Fibroblast of the aortic adventitia (primary cell): ENCODE measurements around the gene KCNK17. TPM values are rescaled to one million over a fixed set of nuclear protein-coding genes. Genes with fewer than 3 reads are reported as not detected.

Experiments
- DNase-seq: peaks from one replicate; pipeline ENCODE4 v3.0.0-alpha.2; 2010; ENCODE audit warnings: low read depth
- H3K4me3 ChIP-seq: 2 replicates; pipeline ENCODE4 v1.5.1; 2011; ENCODE audit warnings: low read depth, mild to moderate bottlenecking, control low read depth, low read length, moderate library complexity
- CTCF ChIP-seq: IDR thresholded peaks from 2 replicates; pipeline ENCODE4 v1.5.1; 2011; ENCODE audit warnings: mild to moderate bottlenecking, low read length, control low read depth, inconsistent platforms; ENCODE audit not compliant: insufficient read depth
- total RNA-seq: library from RNA; depleted of rRNA; stranded (reverse); fragments of >200 nt; gene quantifications from 2 replicates; pipeline ENCODE4 v1.2.3, GENCODE V29; 2012; ENCODE audit warnings: low replicate concordance

The KCNK17 gene
- total RNA-seq, 1 donor: not detected

GRCh38 chr6:39343396-39343870 is 29.2 kb upstream of the KCNK17 start:
- no peak for TF ChIP-seq CTCF
- H3K4me3 ChIP-seq: no peak overlapping the region
- DNase-seq: no peak

- DNase-seq: no peak
Measured at GRCh38 chr6:39342692-39343395, 28.6 kb upstream of the KCNK17 start.

GRCh38 chr6:39341937-39342336 is 27.7 kb upstream of the KCNK17 start:
- no peak for DNase-seq
- H3K4me3 ChIP-seq: no peak overlapping the region
- TF ChIP-seq CTCF: no peak

More at GRCh38 chr6:39342692-39343395, 28.6 kb upstream of the KCNK17 start:
- TF ChIP-seq CTCF: no peak
- no peak overlapping the region for H3K4me3 ChIP-seq

GRCh38 chr6:39341352-39341751 is 27.1 kb upstream of the KCNK17 start:
- DNase-seq: no peak
- TF ChIP-seq CTCF: no peak
- no peak overlapping the region for H3K4me3 ChIP-seq

GRCh38 chr6:39339868-39340550 is 25.8 kb upstream of the KCNK17 start:
- TF ChIP-seq CTCF: no peak
- no peak overlapping the region for H3K4me3 ChIP-seq
- DNase-seq: no peak

GRCh38 chr6:39339096-39339867 is 25.1 kb upstream of the KCNK17 start:
- DNase-seq: no peak
- no peak overlapping the region for H3K4me3 ChIP-seq
- no peak for TF ChIP-seq CTCF
